ENCODE data around the gene PROCR. TPM values are rescaled to one million over a fixed set of nuclear protein-coding genes. Genes with fewer than 3 reads are reported as not detected.

The PROCR gene
- total and polyA plus RNA-seq, 4 donors, result 3.7 to 7.6 (median 6.0) TPM

GRCh38 chr20:35190556-35190955, 18.7 kb downstream of the PROCR start (continued):
- no peak for TF ChIP-seq FOXA1 (IDR thresholded peaks at IDR 0.05)
- TF ChIP-seq RXRA (IDR thresholded peaks at IDR 0.05), result peak; percentile 47 to 53
- TF ChIP-seq CTCF (IDR thresholded peaks at IDR 0.05; ENCODE audit: low read depth, low read length, missing input control), result no peak
- TF ChIP-seq RAD21 (IDR thresholded peaks at IDR 0.05), result no peak
- peak; percentile 78 for TF ChIP-seq NR2F2 (IDR thresholded peaks at IDR 0.05)
- TF ChIP-seq SP1 (IDR thresholded peaks at IDR 0.05), result peak; percentile 58
- no peak for TF ChIP-seq ATF3 (IDR thresholded peaks at IDR 0.05)

GRCh38 chr20:35191419-35192117, 19.7 kb downstream of the PROCR start:
- no peaks in the 10 kb centered on the region for H3K9me3 ChIP-seq (ENCODE audit: control insufficient read depth in 4 of 4, low read length in 3 of 4)
- H3K4me3 ChIP-seq (ENCODE audit: low read depth in 1 of 3, low read length in 3 of 3), result no peak overlapping the region
- peak overlapping the region; percentile 48 to 54 for H3K27ac ChIP-seq (ENCODE audit: low read depth in 1 of 2, low read length in 2 of 2)
- DNase-seq (ENCODE audit: low spot score), result no peak
- no peak overlapping the region for H3K9ac ChIP-seq (ENCODE audit: low read depth in 1 of 2, low read length in 2 of 2)
- 60% methylated on average over 5 of the region's 5 CpGs for WGBS
- H3K27me3 ChIP-seq (ENCODE audit: control insufficient read depth in 4 of 4, insufficient read depth in 4 of 4, low read length in 3 of 4), result no peaks in the 10 kb centered on the region
- TF ChIP-seq, protein P1, sequence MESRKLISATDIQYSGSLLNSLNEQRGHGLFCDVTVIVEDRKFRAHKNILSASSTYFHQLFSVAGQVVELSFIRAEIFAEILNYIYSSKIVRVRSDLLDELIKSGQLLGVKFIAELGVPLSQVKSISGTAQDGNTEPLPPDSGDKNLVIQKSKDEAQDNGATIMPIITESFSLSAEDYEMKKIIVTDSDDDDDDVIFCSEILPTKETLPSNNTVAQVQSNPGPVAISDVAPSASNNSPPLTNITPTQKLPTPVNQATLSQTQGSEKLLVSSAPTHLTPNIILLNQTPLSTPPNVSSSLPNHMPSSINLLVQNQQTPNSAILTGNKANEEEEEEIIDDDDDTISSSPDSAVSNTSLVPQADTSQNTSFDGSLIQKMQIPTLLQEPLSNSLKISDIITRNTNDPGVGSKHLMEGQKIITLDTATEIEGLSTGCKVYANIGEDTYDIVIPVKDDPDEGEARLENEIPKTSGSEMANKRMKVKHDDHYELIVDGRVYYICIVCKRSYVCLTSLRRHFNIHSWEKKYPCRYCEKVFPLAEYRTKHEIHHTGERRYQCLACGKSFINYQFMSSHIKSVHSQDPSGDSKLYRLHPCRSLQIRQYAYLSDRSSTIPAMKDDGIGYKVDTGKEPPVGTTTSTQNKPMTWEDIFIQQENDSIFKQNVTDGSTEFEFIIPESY (IDR thresholded peaks at IDR 0.05), result no peak
- TF ChIP-seq REST (IDR thresholded peaks at IDR 0.05), result no peak
- no peak for TF ChIP-seq EGR1 (IDR thresholded peaks at IDR 0.05; ENCODE audit: low read depth in 2 of 2)
- no peak for TF ChIP-seq SP1 (IDR thresholded peaks at IDR 0.05)
- TF ChIP-seq RXRA (IDR thresholded peaks at IDR 0.05), result no peak
- no peak for TF ChIP-seq GABPA (IDR thresholded peaks at IDR 0.05 in 1 of 2, conservative IDR thresholded peaks at IDR 0.05 in 1 of 2)
- no peak for TF ChIP-seq NR2F2 (IDR thresholded peaks at IDR 0.05)
- TF ChIP-seq FOXA2 (IDR thresholded peaks at IDR 0.05), result no peak
- TF ChIP-seq HNF4A (conservative IDR thresholded peaks at IDR 0.05), result no peak
- TF ChIP-seq JUND (IDR thresholded peaks at IDR 0.05), result no peak
- no peak for TF ChIP-seq CTCF (IDR thresholded peaks at IDR 0.05; ENCODE audit: low read depth, low read length, missing input control)
- no peak for TF ChIP-seq FOXA1 (IDR thresholded peaks at IDR 0.05)
- TF ChIP-seq MAX (IDR thresholded peaks at IDR 0.05), result no peak
- no peak for TF ChIP-seq RAD21 (IDR thresholded peaks at IDR 0.05)
- no peak for TF ChIP-seq TAF1 (conservative IDR thresholded peaks at IDR 0.05)
- TF ChIP-seq YY1 (IDR thresholded peaks at IDR 0.05), result no peak
- no peak for TF ChIP-seq ATF3 (IDR thresholded peaks at IDR 0.05)
- no peaks in the 10 kb centered on the region for H3K36me3 ChIP-seq (ENCODE audit: control insufficient read depth in 4 of 4, insufficient read depth in 3 of 4, low read depth in 1 of 4, low read length in 3 of 4)
- peaks cover 8 to 32% (median 23%) of the 10 kb centered on the region in 4 donors for H3K4me1 ChIP-seq (ENCODE audit: control insufficient read depth in 4 of 4, insufficient read depth in 4 of 4, low read length in 3 of 4)

All from liver (tissue), 9 donors.